H1 (cell line): ENCODE data around the gene PCBD1. TPM values are rescaled to one million over a fixed set of nuclear protein-coding genes. Genes with fewer than 3 reads are reported as not detected.

Source experiments
- CTCF ChIA-PET: fragments of 300-600 bp; sonication (Branson Sonifier 250); formaldehyde crosslinking; loops from one replicate; lab custom pipeline; 2021; ENCODE audit not compliant: partially characterized antibody; lab: Charles Lee
- POLR2A ChIA-PET: fragments of 300-600 bp; sonication (Branson Sonifier 250); formaldehyde crosslinking; loops from one replicate; lab custom pipeline; 2021; ENCODE audit warnings: inconsistent platforms; ENCODE audit not compliant: partially characterized antibody; lab: Charles Lee
- DNase-seq, 2 experiments: peaks; one replicate each; pipeline versions ENCODE4 v3.0.0 to v3.0.0-alpha.2; 2010 to 2022; ENCODE audit warnings: low spot score in 2 of 2, low read depth in 1 of 2, mixed read lengths in 1 of 2
- FAIRE-seq: peaks from 2 replicates; lab custom pipeline; 2011; peaks lifted over from hg19 to GRCh38; lab: Jason Lieb, UNC
- H2AFZ ChIP-seq: 2 replicates; pipeline ENCODE4 v1.8.1; 2012; ENCODE audit warnings: low read length, inconsistent platforms
- H2AK5ac ChIP-seq: 2 replicates; pipeline ENCODE4 v1.6.1; 2013; ENCODE audit warnings: low read depth, low read length
- H2BK120ac ChIP-seq: replicated peaks from 2 replicates; pipeline ENCODE3; 2013; ENCODE audit warnings: low read depth, low read length, inconsistent platforms
- H2BK12ac ChIP-seq: 2 replicates; pipeline ENCODE4 v1.6.1; 2013; ENCODE audit warnings: low read depth, low read length
- H2BK15ac ChIP-seq: 2 replicates; pipeline ENCODE4 v1.6.1; 2013; ENCODE audit warnings: low read length
- H2BK20ac ChIP-seq: 2 replicates; pipeline ENCODE4 v1.6.1; 2013; ENCODE audit warnings: low read length
- H2BK5ac ChIP-seq: 2 replicates; pipeline ENCODE4 v1.6.1; 2013; ENCODE audit warnings: low read depth, low read length
- H3K14ac ChIP-seq: 2 replicates; pipeline ENCODE4 v1.6.1; 2013; ENCODE audit warnings: inconsistent platforms; ENCODE audit not compliant: insufficient read length
- H3K18ac ChIP-seq: 2 replicates; pipeline ENCODE4 v1.6.1; 2013; ENCODE audit warnings: low read length; ENCODE audit errors: extremely low read depth
- H3K23ac ChIP-seq: 2 replicates; pipeline ENCODE4 v1.6.1; 2013; ENCODE audit warnings: inconsistent platforms; ENCODE audit not compliant: insufficient read length
- H3K23me2 ChIP-seq: 2 replicates; pipeline ENCODE4 v1.6.1; 2013; ENCODE audit warnings: low read depth, low read length
- H3K27ac ChIP-seq: 2 replicates; pipeline ENCODE4 v1.6.1; 2011; ENCODE audit warnings: low read depth, low read length, inconsistent platforms
- H3K27me3 ChIP-seq, 4 experiments: replicated peaks in 1 of 4; 1 replicate in 1 of 4; 2 replicates in 3 of 4; pipeline versions ENCODE4 v1.6.1 to v1.8.1; 2011 to 2013; ENCODE audit warnings: low read length in 3 of 4, mild to moderate bottlenecking in 3 of 4, inconsistent platforms in 2 of 4, mixed read lengths in 2 of 4, moderate library complexity in 1 of 4; ENCODE audit not compliant: control insufficient read depth in 3 of 4, insufficient read depth in 3 of 4; ENCODE audit errors: extremely low read depth in 1 of 4
- H3K36me3 ChIP-seq, 4 experiments: 2 replicates each; pipeline versions ENCODE4 v1.6.1 to v1.8.1; 2011 to 2013; ENCODE audit warnings: mild to moderate bottlenecking in 4 of 4, low read length in 3 of 4, moderate library complexity in 2 of 4, control low read depth in 1 of 4, inconsistent platforms in 1 of 4; ENCODE audit not compliant: insufficient read depth in 4 of 4, control insufficient read depth in 2 of 4
- H3K4ac ChIP-seq: replicated peaks from 2 replicates; pipeline ENCODE3; 2013; ENCODE audit warnings: low read length, low read depth, mixed read lengths, inconsistent platforms; ENCODE audit not compliant: insufficient read length
- H3K4me1 ChIP-seq, 4 experiments: replicated peaks in 1 of 4; 1 replicate in 1 of 4; 2 replicates in 3 of 4; pipeline versions ENCODE4 v1.6.1 to v1.8.1; 2011 to 2013; ENCODE audit warnings: low read length in 3 of 4, inconsistent platforms in 2 of 4, mixed read lengths in 1 of 4; ENCODE audit not compliant: insufficient read depth in 4 of 4, control insufficient read depth in 3 of 4
- H3K4me2 ChIP-seq, 2 experiments: 2 replicates each; pipeline versions ENCODE4 v1.6.1 to v1.8.1; 2011 to 2013; ENCODE audit warnings: low read depth in 2 of 2, low read length in 2 of 2, control low read depth in 1 of 2, inconsistent platforms in 1 of 2, mild to moderate bottlenecking in 1 of 2; ENCODE audit not compliant: insufficient read depth in 1 of 2
- H3K4me3 ChIP-seq, 4 experiments: fragments of 200-600, 300-600 bp in 1 of 4; sonication (generic), shearing (Covaris generic), sonication (Bioruptor Twin) in 1 of 4; 2 replicates each; pipeline versions ENCODE4 v1.5.1 to v1.8.1; 2011 to 2016; ENCODE audit warnings: low read length in 4 of 4, low read depth in 3 of 4, control low read depth in 2 of 4, inconsistent platforms in 2 of 4, mild to moderate bottlenecking in 2 of 4, mixed read lengths in 1 of 4, moderate library complexity in 1 of 4; ENCODE audit not compliant: insufficient read depth in 2 of 4; ENCODE audit errors: extremely low read depth in 1 of 4
- H3K56ac ChIP-seq: replicated peaks from 2 replicates; pipeline ENCODE3; 2013; ENCODE audit warnings: low read depth, mild to moderate bottlenecking, mixed read lengths, low read length, inconsistent platforms; ENCODE audit not compliant: insufficient read length
- H3K79me1 ChIP-seq: 2 replicates; pipeline ENCODE4 v1.6.1; 2013; ENCODE audit warnings: low read depth, low read length, control low read depth
- H3K79me2 ChIP-seq, 2 experiments: 2 replicates each; pipeline versions ENCODE4 v1.6.1 to v1.8.1; 2012 to 2013; ENCODE audit warnings: low read length in 2 of 2, mild to moderate bottlenecking in 2 of 2, inconsistent platforms in 1 of 2; ENCODE audit not compliant: insufficient read depth in 2 of 2, control insufficient read depth in 1 of 2
- H3K9ac ChIP-seq, 4 experiments: replicated peaks in 1 of 4; 1 replicate in 1 of 4; 2 replicates in 3 of 4; pipeline versions ENCODE4 v1.6.1 to v1.8.1; 2011 to 2013; ENCODE audit warnings: low read depth in 3 of 4, low read length in 3 of 4, control low read depth in 2 of 4, mild to moderate bottlenecking in 2 of 4, moderate library complexity in 2 of 4, inconsistent platforms in 1 of 4; ENCODE audit errors: extremely low read depth in 1 of 4
- H3K9me3 ChIP-seq, 2 experiments: 2 replicates each; pipeline versions ENCODE4 v1.6.1 to v1.8.1; 2012 to 2013; ENCODE audit warnings: mild to moderate bottlenecking in 2 of 2, moderate library complexity in 2 of 2, control low read depth in 1 of 2, inconsistent platforms in 1 of 2, low read depth in 1 of 2, low read length in 1 of 2, mixed read lengths in 1 of 2; ENCODE audit not compliant: insufficient read depth in 2 of 2
- H4K20me1 ChIP-seq, 2 experiments: replicated peaks in 1 of 2; 2 replicates each; pipeline versions ENCODE3 to v1.8.1; 2011 to 2013; ENCODE audit warnings: inconsistent platforms in 2 of 2, low read length in 2 of 2, mild to moderate bottlenecking in 1 of 2; ENCODE audit not compliant: insufficient read depth in 2 of 2, control insufficient read depth in 1 of 2
- H4K5ac ChIP-seq: 2 replicates; pipeline ENCODE4 v1.6.1; 2013; ENCODE audit warnings: low read length, low read depth, mixed read lengths, inconsistent platforms; ENCODE audit not compliant: insufficient read length
- H4K8ac ChIP-seq: 2 replicates; pipeline ENCODE4 v1.8.0; 2013; ENCODE audit warnings: mild to moderate bottlenecking, moderate library complexity, low read length, inconsistent platforms; ENCODE audit not compliant: insufficient read depth; ENCODE audit errors: extremely low read depth
- H4K91ac ChIP-seq: replicated peaks from 2 replicates; pipeline ENCODE3; 2013; ENCODE audit warnings: low read length, mixed read lengths, inconsistent platforms; ENCODE audit not compliant: insufficient read length
- CBX5 ChIP-seq: fragments of 300-800, 300-1000 bp; sonication (generic); IDR thresholded peaks from 2 replicates; pipeline ENCODE4 v1.7.1; 2016; ENCODE audit warnings: antibody characterized with exemption, low read length, low read depth
- MAFK ChIP-seq: IDR thresholded peaks from 2 replicates; pipeline ENCODE4 v1.6.1; 2012; ENCODE audit warnings: low read depth, mild to moderate bottlenecking, improper control_type of control experiment, low read length
- NRF1 ChIP-seq: IDR thresholded peaks from 2 replicates; pipeline ENCODE4 v1.6.1; 2011; ENCODE audit warnings: mild to moderate bottlenecking, low read depth, low read length, improper control_type of control experiment
- POLR2AphosphoS5 ChIP-seq: IDR thresholded peaks from 2 replicates; pipeline ENCODE4 v1.6.1; 2011; ENCODE audit warnings: low read depth, low read length
- RAD21 ChIP-seq, 2 experiments: IDR thresholded peaks in 1 of 2; conservative IDR thresholded peaks in 1 of 2; 2 replicates each; pipeline ENCODE4 v1.6.1; 2011; ENCODE audit warnings: low read depth in 2 of 2, low read length in 2 of 2, improper control_type of control experiment in 1 of 2, inconsistent platforms in 1 of 2, mild to moderate bottlenecking in 1 of 2, moderate library complexity in 1 of 2
- RXRA ChIP-seq: IDR thresholded peaks from 2 replicates; pipeline ENCODE4 v1.6.1; 2011; ENCODE audit warnings: low read depth, mild to moderate bottlenecking, low read length, moderate library complexity; ENCODE audit not compliant: insufficient read depth
- SIRT6 ChIP-seq: IDR thresholded peaks from one replicate; pipeline ENCODE4 v1.7.1; 2012; ENCODE audit warnings: low read length, inconsistent platforms
- SRF ChIP-seq: IDR thresholded peaks from 2 replicates; pipeline ENCODE4 v1.6.1; 2011; ENCODE audit warnings: mild to moderate bottlenecking, low read depth, low read length, moderate library complexity
- TAF7 ChIP-seq: optimal IDR thresholded peaks from 2 replicates; pipeline ENCODE3; 2011; ENCODE audit warnings: low read depth, mild to moderate bottlenecking, inconsistent platforms, low read length, moderate library complexity, borderline replicate concordance
- TEAD4 ChIP-seq: IDR thresholded peaks from 2 replicates; pipeline ENCODE4 v1.6.1; 2012; ENCODE audit warnings: low read depth, low read length, inconsistent platforms, mixed read lengths
- whole genome bisulfite sequencing, 2 experiments: shearing (Covaris generic) in 1 of 2; methylation state at CpG; one replicate each; pipeline versions ENCODE4 v1.1.6 to v1.1.7; 2013 to 2015; ENCODE audit warnings: low lambda C conversion rate in 2 of 2, mixed read lengths in 2 of 2, inconsistent platforms in 1 of 2, low coverage in 1 of 2, missing lambda C conversion rate in 1 of 2; ENCODE audit not compliant: insufficient replicate concordance in 2 of 2, insufficient coverage in 1 of 2, insufficient read length in 1 of 2; ENCODE audit errors: extremely low coverage in 1 of 2, missing lambda C conversion rate in 1 of 2; 5-methylcytosine and 5-hydroxymethylcytosine counted together
- polyA plus RNA-seq, 7 experiments: library from polyadenylated mRNA; depleted of rRNA in 3 of 7; stranded (reverse) in 5 of 7; unstranded in 2 of 7; fragments of >200 nt in 5 of 7; fragments of 200-250 nt in 2 of 7; gene quantifications; 1 replicate in 5 of 7; 2 replicates in 1 of 7; 4 replicates in 1 of 7; pipeline versions ENCODE4 v1.2.1 to v1.2.3, GENCODE V29; 2011 to 2013; ENCODE audit warnings: missing spikeins in 2 of 7, mixed read lengths in 2 of 7
- total RNA-seq: library from RNA; stranded (reverse); fragmentation: NEBNext Ultra II Directional; extraction: Animal tissue kit (Norgen Biotek cat#: 25700); gene quantifications from 2 replicates; pipeline ENCODE4 v1.2.1, GENCODE V29; 2021
- TF ChIP-seq, protein P1 (sequence below): IDR thresholded peaks from 2 replicates; pipeline ENCODE4 v1.6.1; 2012; ENCODE audit warnings: low read length, inconsistent platforms

The PCBD1 gene
- total and polyA plus RNA-seq, 2 of the 8 experiments (the other 6 are each of a cell fraction or from before 2014, with no cell fraction given): 46.5 to 55.0 TPM

DNA sequence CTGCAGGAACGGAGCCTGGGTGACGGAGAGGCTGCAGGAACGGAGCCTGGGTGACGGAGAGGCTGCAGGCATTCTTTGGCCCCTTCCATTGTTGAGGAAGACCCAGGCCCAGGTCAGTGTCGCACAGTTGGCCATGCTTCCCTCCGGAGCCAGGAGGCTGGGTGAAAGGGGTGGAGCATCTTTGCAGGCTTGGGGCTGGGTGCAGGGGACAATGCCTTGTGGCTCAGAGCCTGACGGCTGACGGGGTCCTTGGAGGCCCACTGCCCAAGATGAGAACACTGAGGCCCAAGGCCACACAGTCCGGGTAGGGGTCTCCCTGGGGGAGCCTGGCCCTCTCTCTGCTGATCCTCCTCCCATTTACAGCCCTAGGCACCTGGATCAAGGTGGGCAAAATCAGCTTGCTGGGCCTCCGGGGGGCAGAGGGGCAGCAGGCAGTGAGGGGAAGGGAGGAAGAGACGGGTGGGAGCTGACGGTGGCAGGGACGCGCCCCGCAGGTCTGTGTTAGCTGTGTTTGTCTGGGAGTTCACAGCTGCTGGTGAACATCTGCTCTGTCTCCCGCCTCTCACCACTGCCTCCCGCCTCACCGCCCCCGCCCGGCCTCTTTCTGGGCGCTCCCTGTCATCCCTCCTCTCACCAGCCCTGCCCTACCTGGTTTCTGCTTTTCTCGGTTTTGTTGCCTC lies 30.6 kb upstream of the PCBD1 start:
- Histone ChIP-seq H2AFZ (no peak overlapping the region), H2BK12ac (no peak overlapping the region), H3K4me1 (no peaks in the 10 kb centered on the region), H3K4me3 (no peak overlapping the region), H3K23me2 (no peaks in the 10 kb centered on the region), H2BK20ac (no peak overlapping the region), H3K14ac (no peak overlapping the region), H3K27ac (no peak overlapping the region), H3K56ac (no peak overlapping the region), H3K4me2 (no peak overlapping the region), H2BK5ac (no peak overlapping the region), H3K79me1 (no peaks in the 10 kb centered on the region), H2BK15ac (no peak overlapping the region), H4K91ac (no peak overlapping the region), H2BK120ac (no peak overlapping the region), H4K20me1 (peaks cover 0 to 2% of the 10 kb centered on the region in 2 experiments), H3K18ac (no peak overlapping the region), H3K9me3 (no peaks in the 10 kb centered on the region), H3K23ac (no peak overlapping the region), H4K5ac (no peak overlapping the region), H4K8ac (0 out of 2 replicates have a peak overlapping the region, but pooled peaks have one; percentile 51), H3K9ac (no peak overlapping the region), H2AK5ac (no peak overlapping the region), H3K27me3 (no peaks in the 10 kb centered on the region; a peak in 1 of 7 replicates), H3K4ac (no peak overlapping the region), H3K36me3 (no peaks in the 10 kb centered on the region), H3K79me2 (no peaks in the 10 kb centered on the region)
- ChIA-PET CTCF (interaction anchor here (0.6 to 17.0 kb wide), 2 partner anchors 15 to 205 kb away, joined by 3 to 237 read pairs; no protein-coding TSS in a partner anchor), POLR2A (no interaction called here)
- FAIRE-seq: no peak
- no peak for DNase-seq
- WGBS, 2 experiments: 87% methylated on average over 13 of the region's 22 CpGs; no CpG with 5 or more reads in 1 of the 2 experiments
- TF ChIP-seq CBX5: no peak
- TF ChIP-seq RXRA: no peak
- TF ChIP-seq SIRT6: no peak
- TF ChIP-seq MAFK: no peak
- TF ChIP-seq, protein P1, sequence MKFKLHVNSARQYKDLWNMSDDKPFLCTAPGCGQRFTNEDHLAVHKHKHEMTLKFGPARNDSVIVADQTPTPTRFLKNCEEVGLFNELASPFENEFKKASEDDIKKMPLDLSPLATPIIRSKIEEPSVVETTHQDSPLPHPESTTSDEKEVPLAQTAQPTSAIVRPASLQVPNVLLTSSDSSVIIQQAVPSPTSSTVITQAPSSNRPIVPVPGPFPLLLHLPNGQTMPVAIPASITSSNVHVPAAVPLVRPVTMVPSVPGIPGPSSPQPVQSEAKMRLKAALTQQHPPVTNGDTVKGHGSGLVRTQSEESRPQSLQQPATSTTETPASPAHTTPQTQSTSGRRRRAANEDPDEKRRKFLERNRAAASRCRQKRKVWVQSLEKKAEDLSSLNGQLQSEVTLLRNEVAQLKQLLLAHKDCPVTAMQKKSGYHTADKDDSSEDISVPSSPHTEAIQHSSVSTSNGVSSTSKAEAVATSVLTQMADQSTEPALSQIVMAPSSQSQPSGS: no peak
- no peak for TF ChIP-seq SRF
- no peak for TF ChIP-seq TEAD4
- TF ChIP-seq RAD21 (IDR thresholded peaks at IDR 0.05 in 1 of 2, conservative IDR thresholded peaks at IDR 0.05 in 1 of 2; ENCODE audit: low read depth in 2 of 2, low read length in 2 of 2): no peak
- no peak for TF ChIP-seq POLR2AphosphoS5
- TF ChIP-seq NRF1: no peak
- TF ChIP-seq TAF7: no peak
